NCI-H2171 (cell line): ENCODE data around the gene ARL14EP.

Experiments used
- DNase-seq: peaks from one replicate; lab custom pipeline; 2025; lab: John Stamatoyannopoulos, UW

The ARL14EP gene

GRCh38 chr11:30381879-30382278 is 59.0 kb downstream of the ARL14EP start:
- no peak for DNase-seq
